Measurements from ENCODE around the gene CCDC78. TPM values are rescaled to one million over a fixed set of nuclear protein-coding genes. Genes with fewer than 3 reads are reported as not detected.

The CCDC78 gene
- total RNA-seq, 1 donor from 2014 or later, result 2.5 TPM

GRCh38 chr16:674214-674881 lies 51.9 kb downstream of the CCDC78 start:
- H3K27me3 ChIP-seq (ENCODE audit: control insufficient read depth, insufficient read depth, low read length), result peaks cover 21% of the 10 kb centered on the region
- TF ChIP-seq CTCF (IDR thresholded peaks at IDR 0.05; ENCODE audit: insufficient read depth, low read length, poor library complexity, severe bottlenecking), result no peak
- H3K4me3 ChIP-seq (ENCODE audit: low read depth, low read length), result no peak overlapping the region
- no peak for DNase-seq (ENCODE audit: low read depth)
- no peaks in the 10 kb centered on the region for H3K36me3 ChIP-seq (ENCODE audit: control insufficient read depth, insufficient read depth, low read length)

GRCh38 chr16:673399-673991 lies 52.7 kb downstream of the CCDC78 start:
- Histone ChIP-seq H3K36me3 (ENCODE audit: control insufficient read depth, insufficient read depth, low read length) (no peaks in the 10 kb centered on the region), H3K27me3 (ENCODE audit: control insufficient read depth, insufficient read depth, low read length) (peaks cover 21% of the 10 kb centered on the region), H3K4me3 (ENCODE audit: low read depth, low read length) (no peak overlapping the region)
- no peak for DNase-seq (ENCODE audit: low read depth)
- TF ChIP-seq CTCF (IDR thresholded peaks at IDR 0.05; ENCODE audit: insufficient read depth, low read length, poor library complexity, severe bottlenecking), result no peak

DNA sequence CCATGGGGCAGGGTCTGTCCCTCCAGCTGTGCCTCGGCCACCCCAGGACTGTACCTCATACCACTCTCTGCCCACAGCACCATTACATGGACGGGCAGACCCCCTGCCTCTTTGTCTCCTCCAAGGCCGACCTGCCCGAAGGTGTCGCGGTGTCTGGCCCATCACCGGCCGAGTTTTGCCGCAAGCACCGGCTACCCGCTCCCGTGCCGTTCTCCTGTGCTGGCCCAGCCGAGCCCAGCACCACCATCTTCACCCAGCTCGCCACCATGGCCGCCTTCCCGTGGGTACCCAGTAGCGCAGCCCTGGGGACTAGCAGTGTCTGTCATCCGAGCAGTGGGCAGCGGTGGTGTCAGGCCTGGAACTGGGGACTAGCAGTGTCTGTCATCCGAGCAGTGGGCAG lies 53.4 kb downstream of the CCDC78 start:
- Histone ChIP-seq H3K4me3 (ENCODE audit: low read depth, low read length) (no peak overlapping the region), H3K27me3 (ENCODE audit: control insufficient read depth, insufficient read depth, low read length) (peaks cover 20% of the 10 kb centered on the region), H3K36me3 (ENCODE audit: control insufficient read depth, insufficient read depth, low read length) (no peaks in the 10 kb centered on the region)
- no peak for TF ChIP-seq CTCF (IDR thresholded peaks at IDR 0.05; ENCODE audit: insufficient read depth, low read length, poor library complexity, severe bottlenecking)
- DNase-seq (ENCODE audit: low read depth), result no peak

Other genes with a start within 250 kb of the CCDC78 start
- gene CAPN15, start 198.7 kb downstream of the CCDC78 start, total RNA-seq, result 47.1 and 54.5 TPM in 2 replicates
- gene PRR35, start 166.0 kb downstream of the CCDC78 start, total RNA-seq, result not detected in 2 replicates
- gene NHLRC4, start 159.4 kb downstream of the CCDC78 start, total RNA-seq, result 0.46 and 2.3 TPM in 2 replicates
- gene PIGQ, start 156.5 kb downstream of the CCDC78 start, total RNA-seq, result 54.9 and 63.1 TPM in 2 replicates
- gene RAB40C, start 136.4 kb downstream of the CCDC78 start, total RNA-seq, result 16.5 and 26.9 TPM in 2 replicates
- 0.08 TPM in 1 of 2 replicates, not detected in the other for gene WFIKKN1, start 95.5 kb downstream of the CCDC78 start, total RNA-seq
- gene METTL26, start 90.1 kb downstream of the CCDC78 start, total RNA-seq, result 170 and 203 TPM in 2 replicates
- 41.7 and 59.8 TPM in 2 replicates for gene MCRIP2, start 84.6 kb downstream of the CCDC78 start, total RNA-seq
- gene WDR90, start 77.1 kb downstream of the CCDC78 start, total RNA-seq, result 17.0 and 21.0 TPM in 2 replicates
- 68.0 and 76.8 TPM in 2 replicates for gene RHOT2, start 58.3 kb downstream of the CCDC78 start, total RNA-seq
- gene RHBDL1, start 50.8 kb downstream of the CCDC78 start, total RNA-seq, result 0.88 and 0.96 TPM in 2 replicates
- 133 and 179 TPM in 2 replicates for gene STUB1, start 46.0 kb downstream of the CCDC78 start, total RNA-seq
- gene JMJD8, start 42.1 kb downstream of the CCDC78 start, total RNA-seq, result 59.4 and 72.8 TPM in 2 replicates
- gene WDR24, start 36.0 kb downstream of the CCDC78 start, total RNA-seq, result 22.0 and 23.9 TPM in 2 replicates
- gene FBXL16, start 20.6 kb downstream of the CCDC78 start, total RNA-seq, result 0.17 and 0.82 TPM in 2 replicates
- 116 and 161 TPM in 2 replicates for gene METRN, start 11.3 kb downstream of the CCDC78 start, total RNA-seq
- gene ANTKMT, start 5.3 kb downstream of the CCDC78 start, total RNA-seq, result 42.4 and 61.9 TPM in 2 replicates
- 17.7 and 18.8 TPM in 2 replicates for gene HAGHL, start 663 bp upstream of the CCDC78 start, total RNA-seq
- 34.5 and 40.3 TPM in 2 replicates for gene CIAO3, start 14.6 kb upstream of the CCDC78 start, total RNA-seq
- 8.6 and 14.2 TPM in 2 replicates for gene MSLN, start 34.3 kb upstream of the CCDC78 start, total RNA-seq
- 42.0 and 51.7 TPM in 2 replicates for gene RPUSD1, start 61.9 kb upstream of the CCDC78 start, total RNA-seq
- 20.8 and 23.9 TPM in 2 replicates for gene CHTF18, start 62.2 kb upstream of the CCDC78 start, total RNA-seq
- gene GNG13, start 74.3 kb upstream of the CCDC78 start, total RNA-seq, result not detected in 2 replicates
- 19.8 and 26.3 TPM in 2 replicates for gene LMF1, start 244.5 kb upstream of the CCDC78 start, total RNA-seq

Data from kidney epithelial cell (primary cell).